Dedifferentiated amniotic fluid mesenchymal stem cell (primary cell): ENCODE results near the gene PLCL2.

Experiments
- DNase-seq: peaks from one replicate; pipeline ENCODE4 v3.0.0-alpha.2; 2016; ENCODE audit errors: extremely low spot score

The PLCL2 gene

GRCh38 chr3:16865335-16865734, 19.4 kb upstream of the PLCL2 start:
- no peak for DNase-seq

GRCh38 chr3:16866571-16866970, 18.2 kb upstream of the PLCL2 start:
- DNase-seq: no peak

- no peak for DNase-seq
Measured at GRCh38 chr3:16868513-16868912, 16.2 kb upstream of the PLCL2 start.

- DNase-seq: no peak
Measured at GRCh38 chr3:16869261-16870005, 15.3 kb upstream of the PLCL2 start.

GRCh38 chr3:16871915-16872842, 12.6 kb upstream of the PLCL2 start:
- no peak for DNase-seq

GRCh38 chr3:16873872-16874271, 10.9 kb upstream of the PLCL2 start:
- no peak for DNase-seq

- no peak for DNase-seq
Measured at GRCh38 chr3:16875876-16876550, 8.7 kb upstream of the PLCL2 start.

- DNase-seq: no peak
Measured at GRCh38 chr3:16877505-16877904, 7.2 kb upstream of the PLCL2 start.

- DNase-seq: no peak
Measured at GRCh38 chr3:16877911-16878310, 6.8 kb upstream of the PLCL2 start.

GRCh38 chr3:16881896-16882630, 2.7 kb upstream of the PLCL2 start:
- no peak for DNase-seq

GRCh38 chr3:16883057-16883722, 1.6 kb upstream of the PLCL2 start:
- DNase-seq: peak; percentile 65

GRCh38 chr3:16883723-16884083, 1.1 kb upstream of the PLCL2 start:
- DNase-seq: no peak

GRCh38 chr3:16884084-16884747, 539 bp upstream of the PLCL2 start:
- DNase-seq: no peak

- DNase-seq: no peak
Measured at GRCh38 chr3:16885593-16886302, 993 bp downstream of the PLCL2 start.

GRCh38 chr3:16886303-16886683, 1.5 kb downstream of the PLCL2 start:
- no peak for DNase-seq

- DNase-seq: no peak
Measured at GRCh38 chr3:16887130-16887529, 2.4 kb downstream of the PLCL2 start.

GRCh38 chr3:16888356-16888755, 3.6 kb downstream of the PLCL2 start:
- no peak for DNase-seq

- DNase-seq: no peak
Measured at GRCh38 chr3:16888785-16889607, 4.2 kb downstream of the PLCL2 start.
